ENCODE data around the gene COL6A3.

COL6A3 gene

GRCh38 chr2:237320801-237321560, 93.0 kb downstream of the COL6A3 start:
- no peak for DNase-seq
- Histone ChIP-seq H3K36me3 (ENCODE audit: control insufficient read depth in 4 of 4, insufficient read depth in 4 of 4, low read length in 3 of 4) (no peaks in the 10 kb centered on the region), H3K9me3 (ENCODE audit: control extremely low read depth in 1 of 5, control insufficient read depth in 4 of 5, insufficient read depth in 2 of 5, low read depth in 1 of 5, low read length in 4 of 5) (no peaks in the 10 kb centered on the region), H3K27ac (ENCODE audit: insufficient read depth in 1 of 2, low read depth in 1 of 2, low read length in 2 of 2, poor library complexity in 1 of 2, severe bottlenecking in 2 of 2) (no peak overlapping the region), H3K4me3 (ENCODE audit: control insufficient read depth in 1 of 7, extremely low read depth in 1 of 7, insufficient read depth in 4 of 7, low read depth in 2 of 7, low read length in 6 of 7) (no peak overlapping the region), H3K4me1 (ENCODE audit: control extremely low read depth in 1 of 4, control insufficient read depth in 4 of 4, insufficient read depth in 4 of 4, low read length in 3 of 4) (no peaks in the 10 kb centered on the region), H3K27me3 (replicated peaks in 2 of 5; ENCODE audit: control insufficient read depth in 4 of 5, insufficient read depth in 5 of 5, low read length in 4 of 5) (peaks cover 0 to 6% (median 3%) of the 10 kb centered on the region in 5 experiments)
- WGBS (ENCODE audit: insufficient coverage), result 97% methylated on average over 9 of the region's 11 CpGs
- CTCF ChIA-PET, result interaction anchor here (1.1 to 1.4 kb wide), 7 partner anchors 9 to 167 kb away, joined by 3 to 5 read pairs (median 3); no protein-coding TSS in a partner anchor
- POLR2A ChIA-PET, result no interaction called here

- POLR2A ChIA-PET, result no interaction called here
Measured at GRCh38 chr2:237319887-237320286, 94.1 kb downstream of the COL6A3 start.

GRCh38 chr2:237319086-237319820, 94.7 kb downstream of the COL6A3 start:
- Histone ChIP-seq H3K4me3 (ENCODE audit: control insufficient read depth in 1 of 7, extremely low read depth in 1 of 7, insufficient read depth in 4 of 7, low read depth in 2 of 7, low read length in 6 of 7) (no peak overlapping the region), H3K9me3 (ENCODE audit: control extremely low read depth in 1 of 5, control insufficient read depth in 4 of 5, insufficient read depth in 2 of 5, low read depth in 1 of 5, low read length in 4 of 5) (no peaks in the 10 kb centered on the region), H3K27ac (ENCODE audit: insufficient read depth in 1 of 2, low read depth in 1 of 2, low read length in 2 of 2, poor library complexity in 1 of 2, severe bottlenecking in 2 of 2) (no peak overlapping the region), H3K4me1 (ENCODE audit: control extremely low read depth in 1 of 4, control insufficient read depth in 4 of 4, insufficient read depth in 4 of 4, low read length in 3 of 4) (no peaks in the 10 kb centered on the region), H3K36me3 (ENCODE audit: control insufficient read depth in 4 of 4, insufficient read depth in 4 of 4, low read length in 3 of 4) (no peaks in the 10 kb centered on the region), H3K27me3 (replicated peaks in 2 of 5; ENCODE audit: control insufficient read depth in 4 of 5, insufficient read depth in 5 of 5, low read length in 4 of 5) (peaks cover 0 to 9% (median 3%) of the 10 kb centered on the region in 5 experiments)
- WGBS (ENCODE audit: insufficient coverage), result 96% methylated on average over 13 of the region's 15 CpGs
- no peak for DNase-seq
- CTCF ChIA-PET, result interaction anchor here (1.4 kb wide), 1 partner anchor 13 kb away, joined by 3 read pairs; no protein-coding TSS in a partner anchor
- POLR2A ChIA-PET, result no interaction called here

More at GRCh38 chr2:237319887-237320286, 94.1 kb downstream of the COL6A3 start:
- Histone ChIP-seq H3K9me3 (ENCODE audit: control extremely low read depth in 1 of 5, control insufficient read depth in 4 of 5, insufficient read depth in 2 of 5, low read depth in 1 of 5, low read length in 4 of 5) (no peaks in the 10 kb centered on the region), H3K4me1 (ENCODE audit: control extremely low read depth in 1 of 4, control insufficient read depth in 4 of 4, insufficient read depth in 4 of 4, low read length in 3 of 4) (no peaks in the 10 kb centered on the region), H3K36me3 (ENCODE audit: control insufficient read depth in 4 of 4, insufficient read depth in 4 of 4, low read length in 3 of 4) (no peaks in the 10 kb centered on the region), H3K27me3 (replicated peaks in 2 of 5; ENCODE audit: control insufficient read depth in 4 of 5, insufficient read depth in 5 of 5, low read length in 4 of 5) (peaks cover 0 to 9% (median 3%) of the 10 kb centered on the region in 5 experiments), H3K4me3 (ENCODE audit: control insufficient read depth in 1 of 7, extremely low read depth in 1 of 7, insufficient read depth in 4 of 7, low read depth in 2 of 7, low read length in 6 of 7) (no peak overlapping the region), H3K27ac (ENCODE audit: insufficient read depth in 1 of 2, low read depth in 1 of 2, low read length in 2 of 2, poor library complexity in 1 of 2, severe bottlenecking in 2 of 2) (no peak overlapping the region)
- WGBS (ENCODE audit: insufficient coverage), result 100% methylated on average over 3 of the region's 4 CpGs
- CTCF ChIA-PET, result interaction anchor here (1.4 kb wide), 3 partner anchors 14 to 161 kb away, joined by 3 read pairs; no protein-coding TSS in a partner anchor
- DNase-seq, result no peak

- H3K4me1 ChIP-seq (ENCODE audit: control extremely low read depth in 1 of 4, control insufficient read depth in 4 of 4, insufficient read depth in 4 of 4, low read length in 3 of 4), result no peaks in the 10 kb centered on the region
- POLR2A ChIA-PET, result no interaction called here
Measured at GRCh38 chr2:237316339-237316738, 97.6 kb downstream of the COL6A3 start.

GRCh38 chr2:237315829-237316225, 98.1 kb downstream of the COL6A3 start:
- peaks cover 0 to 13% (median 3%) of the 10 kb centered on the region in 5 experiments for H3K27me3 ChIP-seq (replicated peaks in 2 of 5; ENCODE audit: control insufficient read depth in 4 of 5, insufficient read depth in 5 of 5, low read length in 4 of 5)
- no peaks in the 10 kb centered on the region for H3K36me3 ChIP-seq (ENCODE audit: control insufficient read depth in 4 of 4, insufficient read depth in 4 of 4, low read length in 3 of 4)
- POLR2A ChIA-PET, result no interaction called here
- no peak overlapping the region for H3K4me3 ChIP-seq (ENCODE audit: control insufficient read depth in 1 of 7, extremely low read depth in 1 of 7, insufficient read depth in 4 of 7, low read depth in 2 of 7, low read length in 6 of 7)
- H3K27ac ChIP-seq (ENCODE audit: insufficient read depth in 1 of 2, low read depth in 1 of 2, low read length in 2 of 2, poor library complexity in 1 of 2, severe bottlenecking in 2 of 2), result no peak overlapping the region
- CTCF ChIA-PET, result interaction anchor here (0.6 kb wide), 1 partner anchor 782 kb away, joined by 3 read pairs; no protein-coding TSS in a partner anchor
- no peaks in the 10 kb centered on the region for H3K9me3 ChIP-seq (ENCODE audit: control extremely low read depth in 1 of 5, control insufficient read depth in 4 of 5, insufficient read depth in 2 of 5, low read depth in 1 of 5, low read length in 4 of 5)
- WGBS (ENCODE audit: insufficient coverage), result 89% methylated on average over 4 of the region's 6 CpGs
- no peak for DNase-seq
- no peaks in the 10 kb centered on the region for H3K4me1 ChIP-seq (ENCODE audit: control extremely low read depth in 1 of 4, control insufficient read depth in 4 of 4, insufficient read depth in 4 of 4, low read length in 3 of 4)

More at GRCh38 chr2:237316339-237316738, 97.6 kb downstream of the COL6A3 start:
- no peaks in the 10 kb centered on the region for H3K9me3 ChIP-seq (ENCODE audit: control extremely low read depth in 1 of 5, control insufficient read depth in 4 of 5, insufficient read depth in 2 of 5, low read depth in 1 of 5, low read length in 4 of 5)
- no peak overlapping the region for H3K4me3 ChIP-seq (ENCODE audit: control insufficient read depth in 1 of 7, extremely low read depth in 1 of 7, insufficient read depth in 4 of 7, low read depth in 2 of 7, low read length in 6 of 7)
- CTCF ChIA-PET, result interaction anchor here (0.6 kb wide), 1 partner anchor 783 kb away, joined by 3 read pairs; no protein-coding TSS in a partner anchor
- H3K36me3 ChIP-seq (ENCODE audit: control insufficient read depth in 4 of 4, insufficient read depth in 4 of 4, low read length in 3 of 4), result no peaks in the 10 kb centered on the region
- H3K27ac ChIP-seq (ENCODE audit: insufficient read depth in 1 of 2, low read depth in 1 of 2, low read length in 2 of 2, poor library complexity in 1 of 2, severe bottlenecking in 2 of 2), result no peak overlapping the region
- WGBS (ENCODE audit: insufficient coverage), result 40% methylated on average over 1 of the region's 6 CpGs
- no peak for DNase-seq
- peaks cover 0 to 13% (median 3%) of the 10 kb centered on the region in 5 experiments for H3K27me3 ChIP-seq (replicated peaks in 2 of 5; ENCODE audit: control insufficient read depth in 4 of 5, insufficient read depth in 5 of 5, low read length in 4 of 5)

- POLR2A ChIA-PET, result no interaction called here
- no peak for DNase-seq
Measured at GRCh38 chr2:237315170-237315828, 98.7 kb downstream of the COL6A3 start.

More at GRCh38 chr2:237315170-237315828, 98.7 kb downstream of the COL6A3 start:
- Histone ChIP-seq H3K36me3 (ENCODE audit: control insufficient read depth in 4 of 4, insufficient read depth in 4 of 4, low read length in 3 of 4) (no peaks in the 10 kb centered on the region), H3K4me1 (ENCODE audit: control extremely low read depth in 1 of 4, control insufficient read depth in 4 of 4, insufficient read depth in 4 of 4, low read length in 3 of 4) (no peaks in the 10 kb centered on the region), H3K27ac (ENCODE audit: insufficient read depth in 1 of 2, low read depth in 1 of 2, low read length in 2 of 2, poor library complexity in 1 of 2, severe bottlenecking in 2 of 2) (no peak overlapping the region), H3K27me3 (replicated peaks in 2 of 5; ENCODE audit: control insufficient read depth in 4 of 5, insufficient read depth in 5 of 5, low read length in 4 of 5) (peaks cover 0 to 15% (median 3%) of the 10 kb centered on the region in 5 experiments), H3K9me3 (ENCODE audit: control extremely low read depth in 1 of 5, control insufficient read depth in 4 of 5, insufficient read depth in 2 of 5, low read depth in 1 of 5, low read length in 4 of 5) (no peaks in the 10 kb centered on the region), H3K4me3 (ENCODE audit: control insufficient read depth in 1 of 7, extremely low read depth in 1 of 7, insufficient read depth in 4 of 7, low read depth in 2 of 7, low read length in 6 of 7) (no peak overlapping the region)
- WGBS (ENCODE audit: insufficient coverage), result 74% methylated on average over 11 of the region's 14 CpGs
- CTCF ChIA-PET, result no interaction called here
